Measurements from ENCODE around the gene DCAF4. TPM values are rescaled to one million over a fixed set of nuclear protein-coding genes. Genes with fewer than 3 reads are reported as not detected.
A peak's percentile ranks its signal among the peaks of the same experiment; 100 is the strongest.

Gene DCAF4
- total RNA-seq, 1 donor from 2014 or later = 26.0 TPM

- Mint-ChIP-seq H3K27me3 (ENCODE audit: low read depth) (no peaks in the 10 kb centered on the region), H3K36me3 (ENCODE audit: low read depth) (peaks cover 30% of the 10 kb centered on the region), H3K4me1 (ENCODE audit: low read depth) (no peaks in the 10 kb centered on the region), H3K9me3 (ENCODE audit: low read depth) (no peaks in the 10 kb centered on the region), H3K4me3 (ENCODE audit: unreplicated experiment) (no peak overlapping the region), H3K27ac (ENCODE audit: unreplicated experiment) (no peak overlapping the region)
- no peak for DNase-seq (ENCODE audit: low spot score)
- TF ChIP-seq CTCF (IDR thresholded peaks at IDR 0.05) = no peak
Measured at GRCh38 chr14:72970058-72970630, 43.9 kb downstream of the DCAF4 start.

GRCh38 chr14:72970824-72971434 is 44.7 kb downstream of the DCAF4 start:
- no peaks in the 10 kb centered on the region for H3K4me1 Mint-ChIP-seq (ENCODE audit: low read depth)
- H3K27ac Mint-ChIP-seq (ENCODE audit: unreplicated experiment) = no peak overlapping the region
- H3K36me3 Mint-ChIP-seq (ENCODE audit: low read depth) = peaks cover 38% of the 10 kb centered on the region
- no peak for DNase-seq (ENCODE audit: low spot score)
- H3K4me3 Mint-ChIP-seq (ENCODE audit: unreplicated experiment) = no peak overlapping the region
- H3K9me3 Mint-ChIP-seq (ENCODE audit: low read depth) = no peaks in the 10 kb centered on the region
- no peak for TF ChIP-seq CTCF (IDR thresholded peaks at IDR 0.05)
- no peaks in the 10 kb centered on the region for H3K27me3 Mint-ChIP-seq (ENCODE audit: low read depth)

- no peaks in the 10 kb centered on the region for H3K9me3 Mint-ChIP-seq (ENCODE audit: low read depth)
- H3K36me3 Mint-ChIP-seq (ENCODE audit: low read depth) = peaks cover 35% of the 10 kb centered on the region
Measured at GRCh38 chr14:72974661-72975060, 48.4 kb downstream of the DCAF4 start.

GRCh38 chr14:72975770-72976169 is 49.5 kb downstream of the DCAF4 start:
- no peaks in the 10 kb centered on the region for H3K4me1 Mint-ChIP-seq (ENCODE audit: low read depth)
- peak; percentile 42 for TF ChIP-seq CTCF (IDR thresholded peaks at IDR 0.05)
- no peaks in the 10 kb centered on the region for H3K9me3 Mint-ChIP-seq (ENCODE audit: low read depth)
- H3K27me3 Mint-ChIP-seq (ENCODE audit: low read depth) = no peaks in the 10 kb centered on the region
- H3K27ac Mint-ChIP-seq (ENCODE audit: unreplicated experiment) = no peak overlapping the region
- no peak for DNase-seq (ENCODE audit: low spot score)
- peaks cover 33% of the 10 kb centered on the region for H3K36me3 Mint-ChIP-seq (ENCODE audit: low read depth)
- no peak overlapping the region for H3K4me3 Mint-ChIP-seq (ENCODE audit: unreplicated experiment)

More at GRCh38 chr14:72974661-72975060, 48.4 kb downstream of the DCAF4 start:
- DNase-seq (ENCODE audit: low spot score) = no peak
- no peak overlapping the region for H3K27ac Mint-ChIP-seq (ENCODE audit: unreplicated experiment)
- H3K27me3 Mint-ChIP-seq (ENCODE audit: low read depth) = no peaks in the 10 kb centered on the region
- TF ChIP-seq CTCF (IDR thresholded peaks at IDR 0.05) = no peak
- no peak overlapping the region for H3K4me3 Mint-ChIP-seq (ENCODE audit: unreplicated experiment)
- no peaks in the 10 kb centered on the region for H3K4me1 Mint-ChIP-seq (ENCODE audit: low read depth)

GRCh38 chr14:72978856-72979255 is 52.6 kb downstream of the DCAF4 start:
- Mint-ChIP-seq H3K4me1 (ENCODE audit: low read depth) (no peaks in the 10 kb centered on the region), H3K27ac (ENCODE audit: unreplicated experiment) (no peak overlapping the region), H3K9me3 (ENCODE audit: low read depth) (no peaks in the 10 kb centered on the region), H3K36me3 (ENCODE audit: low read depth) (peaks cover 37% of the 10 kb centered on the region), H3K4me3 (ENCODE audit: unreplicated experiment) (no peak overlapping the region), H3K27me3 (ENCODE audit: low read depth) (no peaks in the 10 kb centered on the region)
- TF ChIP-seq CTCF (IDR thresholded peaks at IDR 0.05) = no peak
- DNase-seq (ENCODE audit: low spot score) = no peak
